GM21423 (cell line): ENCODE measurements around the gene ERV3-1.
"Not testable (repeated sequence)": the region's sequence is repeated elsewhere in the genome, so short reads cannot be mapped to it uniquely, and the experiment has no call there.

Experiments
- ATAC-seq: cut with Tn5 transposase; IDR thresholded peaks from one replicate; pipeline ENCODE4 v1.9.1; 2021; ENCODE audit warnings: mild to moderate bottlenecking, moderate library complexity; ENCODE audit not compliant: unreplicated experiment

ERV3-1 gene

DNA sequence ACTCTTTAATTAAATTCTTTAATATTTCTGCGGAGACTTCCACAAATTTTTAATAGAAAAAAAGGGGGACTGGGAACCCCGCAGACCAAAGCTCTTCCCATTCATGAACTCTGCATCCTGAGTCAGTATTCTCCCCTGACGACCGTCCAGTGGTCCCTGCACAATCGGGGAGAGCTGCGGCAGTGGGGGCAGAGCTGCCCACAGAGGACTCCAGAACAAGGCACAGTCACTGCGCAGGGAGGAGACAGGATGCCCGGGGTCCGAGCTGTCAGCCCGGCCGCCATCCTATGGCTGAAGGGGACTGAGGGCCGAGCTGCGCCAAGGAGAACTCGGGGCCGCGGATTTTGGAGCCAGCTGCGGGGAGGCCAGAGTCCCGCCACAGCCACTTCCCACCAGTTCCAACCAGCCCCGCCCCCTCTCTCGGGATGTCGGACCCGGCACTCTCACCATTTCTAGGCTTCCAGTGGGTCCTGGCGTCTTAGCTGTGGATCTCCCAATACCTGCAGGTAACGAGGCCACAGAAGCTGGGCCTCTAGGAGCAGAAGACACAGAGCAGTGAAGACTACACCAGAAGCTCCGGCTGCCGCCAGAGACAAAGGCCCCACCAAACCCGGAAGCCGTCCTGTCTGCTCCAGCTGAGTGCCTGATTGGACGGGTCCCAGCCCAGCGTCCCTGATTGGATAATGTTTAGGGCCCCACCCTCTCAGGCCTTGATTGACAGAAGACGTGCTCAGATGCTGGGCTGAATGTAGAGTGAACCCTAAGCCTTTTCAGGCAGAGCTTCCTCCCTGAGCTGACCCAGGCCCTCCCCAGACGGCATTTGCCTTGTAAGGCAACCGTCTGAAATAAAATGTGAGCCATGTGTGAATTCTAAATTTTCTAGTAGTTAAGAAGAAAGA is at the start of gene ERV3-1:
TSS of gene ERV3-1 (minus strand) at position 594 of the 899 bp plus-strand sequence. CDS start 13,661 bp downstream, outside the sequence.
- ATAC-seq, result peak; percentile 100

DNA sequence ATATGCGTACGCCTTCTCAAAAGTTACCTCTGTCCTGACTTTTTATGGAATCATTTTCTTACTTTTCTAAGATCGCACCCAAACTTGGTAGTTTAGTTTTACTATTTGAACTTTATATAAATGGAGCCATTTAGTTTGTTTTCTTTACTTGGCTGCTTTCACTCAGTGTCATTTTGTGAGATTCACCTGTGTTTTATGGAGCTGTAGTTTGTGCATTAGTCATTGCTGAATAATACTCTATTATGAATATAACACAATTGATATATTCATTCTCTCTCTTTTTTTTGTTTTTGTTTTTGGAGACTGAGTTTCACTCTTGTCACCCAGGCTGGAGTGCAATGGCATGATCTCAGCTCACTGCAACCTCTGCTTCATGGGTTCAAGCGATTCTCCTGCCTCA is 49.3 kb upstream of the ERV3-1 start:
- ATAC-seq, result not testable (repeated sequence)

DNA sequence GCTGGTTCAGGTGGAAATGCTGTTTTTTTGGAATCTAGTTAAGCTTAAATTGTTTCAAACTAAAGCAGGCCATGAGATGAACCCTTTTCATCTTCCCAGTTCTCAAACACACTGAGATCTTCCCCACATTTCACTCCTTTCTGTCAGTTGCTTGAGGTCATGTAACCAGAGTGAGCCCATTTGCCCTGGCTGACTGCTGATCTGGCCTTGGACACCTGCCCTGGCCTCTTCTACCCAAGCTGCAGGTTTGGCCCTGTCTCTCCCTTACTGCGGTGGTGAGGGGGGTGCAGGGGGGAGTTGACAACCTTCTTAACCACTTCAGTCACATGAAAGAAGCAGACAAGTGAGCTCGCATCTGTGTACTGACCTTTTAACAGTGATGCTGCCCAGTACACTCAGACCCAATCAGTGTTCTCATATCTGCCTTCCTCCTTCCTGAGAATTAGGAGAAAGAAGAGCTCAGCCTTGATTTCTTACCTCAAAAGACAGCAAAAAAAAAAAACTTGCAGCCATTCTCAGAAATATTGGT is 48.0 kb upstream of the ERV3-1 start:
- ATAC-seq, result not testable (repeated sequence)

- not testable (repeated sequence) for ATAC-seq
These were observed 45.2 kb upstream of the ERV3-1 start for GRCh38 chr7:65051654-65052053.

- ATAC-seq, result not testable (repeated sequence)
These were observed 44.7 kb upstream of the ERV3-1 start for GRCh38 chr7:65051139-65051538.

GRCh38 chr7:65046329-65046728 is 39.8 kb upstream of the ERV3-1 start:
- not testable (repeated sequence) for ATAC-seq

DNA sequence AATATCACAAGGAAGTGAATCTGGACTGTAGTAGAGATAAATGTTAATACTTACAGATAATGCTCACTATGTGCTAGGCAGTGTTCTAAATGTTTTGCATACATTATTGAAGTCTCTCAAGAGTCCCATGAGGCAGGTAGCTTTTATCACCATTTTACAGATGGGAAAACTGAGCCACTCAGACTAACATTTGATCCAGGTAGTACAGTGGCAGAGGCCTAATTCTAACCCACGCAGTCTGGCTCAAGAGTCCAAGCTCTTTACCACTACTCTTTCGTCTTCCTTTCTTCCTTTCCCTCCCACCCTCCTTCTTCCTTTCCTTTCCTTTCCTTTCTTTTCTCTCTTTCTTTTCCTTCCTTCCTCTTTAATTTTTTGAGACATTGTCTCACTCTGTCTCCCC is 39.1 kb upstream of the ERV3-1 start:
- not testable (repeated sequence) for ATAC-seq

DNA sequence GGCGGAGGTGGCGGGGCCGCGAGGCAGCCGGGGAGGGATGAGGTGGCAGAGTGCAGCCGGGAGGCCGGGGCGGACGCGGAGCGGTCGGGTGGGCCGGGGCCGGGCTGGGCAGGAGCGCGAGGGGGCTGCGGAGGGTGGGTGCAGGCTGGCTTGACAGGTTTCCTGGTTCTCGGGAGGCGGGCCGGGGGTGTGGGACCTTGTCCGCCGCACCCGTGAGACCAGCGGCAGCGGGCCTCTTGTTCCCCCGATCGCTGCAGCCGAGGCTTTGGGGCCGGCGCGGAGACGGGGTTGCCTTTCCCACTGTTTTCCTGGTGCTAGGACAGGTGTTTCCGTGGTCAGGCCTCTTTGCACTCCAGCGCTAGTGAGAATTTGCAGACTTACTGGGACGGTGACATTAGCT is 32.3 kb upstream of the ERV3-1 start:
- ATAC-seq, result peak; percentile 13

DNA sequence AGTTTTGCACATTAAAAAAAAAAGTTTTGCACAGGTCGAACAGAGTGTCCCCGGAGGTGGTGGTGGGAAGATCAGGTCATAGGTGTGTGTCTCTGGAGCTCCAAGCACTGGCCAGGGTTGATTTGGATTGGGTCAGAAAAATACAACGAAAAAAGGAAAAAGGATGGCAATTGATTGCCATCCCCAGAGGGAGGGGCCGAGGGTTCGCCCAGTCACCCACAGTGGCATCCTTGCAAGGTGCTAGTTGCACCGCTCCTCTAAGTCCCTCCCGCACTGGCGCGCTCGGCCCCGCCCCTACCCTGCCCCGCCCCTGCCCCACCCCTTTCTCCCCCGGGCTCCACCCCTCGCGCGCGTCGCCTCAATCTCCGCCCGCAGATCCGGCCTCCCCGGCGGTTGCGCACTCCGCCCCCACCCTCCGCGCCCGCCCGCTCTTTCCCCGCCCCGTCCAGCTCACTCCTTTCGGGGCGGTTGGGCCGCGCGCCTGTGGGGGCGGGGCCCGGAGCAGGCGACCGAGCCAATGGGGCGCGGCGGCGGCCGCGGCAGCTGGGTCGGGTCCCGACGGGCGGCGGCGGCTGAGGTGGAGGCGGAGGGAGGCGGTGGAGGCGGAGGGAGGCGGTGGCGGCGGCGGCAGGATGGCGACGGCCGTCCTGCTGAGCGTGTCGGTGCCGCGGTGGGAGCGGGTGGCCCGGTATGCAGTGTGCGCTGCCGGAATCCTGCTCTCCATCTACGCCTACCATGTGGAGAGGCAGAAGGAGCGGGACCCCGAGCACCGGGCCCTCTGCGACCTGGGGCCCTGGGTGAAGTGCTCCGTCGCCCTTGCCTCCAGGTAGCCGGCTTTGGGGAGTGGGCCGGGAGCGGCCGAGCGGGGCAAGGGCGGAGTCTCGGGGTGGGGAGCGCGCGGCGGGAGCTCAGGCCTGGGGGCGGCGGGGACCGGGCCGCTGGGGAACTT is 31.5 kb upstream of the ERV3-1 start:
- ATAC-seq, result peak; percentile 75

DNA sequence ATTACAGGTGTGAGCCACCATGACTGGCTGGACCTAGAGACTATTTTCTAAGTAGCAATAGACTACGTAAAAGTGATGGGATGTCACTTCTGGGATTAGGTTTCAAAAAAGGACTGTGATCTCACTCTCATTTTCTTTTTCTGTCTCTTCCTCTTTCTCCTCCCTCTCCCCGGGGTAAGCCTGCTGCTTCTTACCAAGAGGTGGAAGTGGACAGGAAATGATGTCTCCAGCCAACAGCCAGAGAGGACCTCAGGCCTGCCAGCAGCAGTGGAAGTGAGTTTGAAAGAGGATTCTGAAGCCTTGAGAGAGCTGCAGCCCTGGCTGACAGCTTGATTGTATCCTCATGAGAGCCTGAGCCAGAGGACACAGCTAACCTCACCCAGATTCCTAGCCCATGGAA is 30.0 kb upstream of the ERV3-1 start:
- ATAC-seq, result not testable (repeated sequence)

- ATAC-seq, result not testable (repeated sequence)
These were observed 29.0 kb upstream of the ERV3-1 start for GRCh38 chr7:65035469-65035868.

DNA sequence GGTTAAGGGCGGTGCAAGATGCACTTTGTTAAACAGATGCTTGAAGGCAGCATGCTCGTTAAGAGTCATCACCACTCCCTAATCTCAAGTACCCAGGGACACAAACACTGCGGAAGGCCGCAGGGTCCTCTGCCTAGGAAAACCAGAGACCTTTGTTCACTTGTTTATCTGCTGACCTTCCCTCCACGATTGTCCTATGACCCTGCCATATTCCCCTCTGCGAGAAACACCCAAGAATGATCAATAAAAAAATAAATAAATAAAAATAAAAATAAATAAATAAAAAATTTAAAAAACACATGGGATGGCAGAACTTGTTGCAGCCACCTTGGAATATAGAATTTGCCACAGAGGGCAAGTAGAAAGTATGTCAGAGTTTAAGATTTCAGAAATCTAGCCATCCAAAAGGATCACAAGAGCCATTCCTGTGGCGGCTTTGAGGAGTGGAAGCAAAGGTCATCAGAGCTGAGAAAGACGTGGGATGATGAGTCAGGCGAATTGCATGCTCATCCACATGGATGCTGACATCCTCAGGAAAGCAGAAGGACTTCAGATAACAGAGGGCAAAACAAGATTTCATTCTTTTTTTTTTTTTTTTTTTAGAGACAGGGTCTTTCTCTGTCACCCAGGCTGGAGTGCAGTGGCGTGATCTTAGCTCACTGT is 27.8 kb upstream of the ERV3-1 start:
- not testable (repeated sequence) for ATAC-seq

GRCh38 chr7:65033391-65033790 is 26.9 kb upstream of the ERV3-1 start:
- ATAC-seq, result not testable (repeated sequence)

- ATAC-seq, result not testable (repeated sequence)
These were observed 18.5 kb upstream of the ERV3-1 start for GRCh38 chr7:65025023-65025422.

DNA sequence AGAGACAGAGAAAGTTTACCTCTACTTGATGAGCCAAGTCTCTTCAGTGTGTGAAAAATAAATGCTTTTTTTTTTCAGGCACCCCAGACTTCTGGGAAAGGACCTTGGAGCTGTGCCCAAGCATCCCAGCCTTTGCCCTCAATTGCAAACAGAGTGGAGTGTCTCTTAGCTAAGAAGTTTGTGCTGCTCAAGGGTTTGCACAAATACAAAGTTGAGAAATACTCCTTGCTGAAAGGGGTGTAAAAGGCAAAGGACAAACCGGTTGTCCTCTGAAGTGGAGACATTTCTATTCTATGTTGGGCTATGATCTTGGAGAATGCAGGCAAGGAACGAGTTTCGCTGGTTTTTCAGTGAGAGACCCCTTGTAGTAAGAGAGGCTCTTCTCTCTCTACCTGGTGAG is 14.5 kb upstream of the ERV3-1 start:
- not testable (repeated sequence) for ATAC-seq

DNA sequence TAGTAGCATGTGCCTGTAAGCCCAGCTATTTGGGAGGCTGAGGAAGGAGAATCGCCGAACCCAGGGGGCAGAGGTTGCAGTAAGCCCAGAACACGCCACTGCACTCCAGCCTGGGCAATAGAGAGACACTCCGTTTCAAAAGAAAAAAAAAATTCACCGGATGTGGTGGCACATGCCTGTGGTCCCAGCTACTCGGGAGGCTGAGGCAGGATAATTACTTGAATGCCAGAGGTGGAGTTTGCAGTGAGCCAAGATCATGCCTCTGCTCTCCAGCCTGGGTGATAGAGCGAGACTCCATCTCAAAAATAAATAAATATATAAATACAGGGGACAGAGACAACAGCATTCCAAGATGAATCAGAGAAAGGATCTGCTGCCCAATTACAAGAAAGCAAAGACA is 3.4 kb upstream of the ERV3-1 start:
- ATAC-seq, result not testable (repeated sequence)

DNA sequence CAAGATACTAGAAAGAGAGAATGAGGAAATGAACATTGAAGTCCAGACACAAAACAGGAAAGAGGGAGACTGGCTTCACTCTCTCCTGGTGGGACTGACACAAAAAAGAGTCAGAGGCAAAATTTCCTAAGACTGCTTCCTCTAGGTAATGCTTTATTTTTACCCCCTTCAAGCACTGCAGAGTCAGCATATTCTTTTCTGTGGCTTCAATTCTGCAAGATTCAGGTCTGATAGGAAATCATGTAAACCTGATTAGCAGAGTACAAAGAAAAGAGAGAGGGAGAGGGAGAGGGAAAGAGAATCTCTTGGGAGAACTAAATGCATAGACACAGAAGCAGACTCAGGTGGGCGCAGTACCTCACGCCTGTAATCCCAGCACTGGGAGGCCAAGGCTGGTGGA is 2.9 kb upstream of the ERV3-1 start:
- ATAC-seq, result not testable (repeated sequence)

DNA sequence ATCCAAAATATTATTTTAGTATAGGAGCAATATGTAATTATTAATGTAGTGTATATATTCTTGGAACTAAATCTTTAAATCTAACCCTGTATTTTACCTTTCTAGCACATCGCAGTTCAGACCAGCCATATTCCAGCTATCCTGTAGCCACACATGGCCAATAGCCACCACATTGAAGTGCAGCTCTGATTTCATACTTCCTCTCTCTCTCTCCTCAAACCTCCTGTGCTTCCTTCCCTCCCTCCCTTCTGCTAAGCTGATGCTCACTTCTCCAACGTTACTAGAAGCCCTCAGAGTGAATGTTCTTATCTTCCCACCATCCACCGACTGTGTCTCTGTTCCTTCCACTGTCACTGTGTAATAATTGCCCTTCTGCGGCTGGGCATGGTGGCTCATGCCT is 549 bp upstream of the ERV3-1 start:
- not testable (repeated sequence) for ATAC-seq

DNA sequence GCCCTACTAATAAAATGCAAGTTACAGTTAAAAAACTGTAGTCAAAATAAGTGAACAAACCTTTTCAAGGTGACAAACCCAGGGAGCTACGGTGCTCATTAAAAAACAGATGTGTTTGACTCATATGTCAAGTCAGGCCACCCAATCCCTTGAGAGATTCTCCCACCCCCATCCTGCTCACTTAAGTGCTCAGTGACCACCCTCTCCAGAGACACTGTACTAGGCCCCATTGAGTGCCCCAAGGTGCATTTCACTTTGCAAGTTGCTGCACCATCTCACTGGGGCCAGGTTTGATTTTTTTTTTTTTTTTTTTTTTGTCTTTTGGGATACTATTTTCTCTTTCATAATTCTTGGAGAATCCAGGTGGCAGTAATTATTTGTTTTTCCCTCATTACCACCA is 1.9 kb downstream of the ERV3-1 start:
- ATAC-seq, result no peak

DNA sequence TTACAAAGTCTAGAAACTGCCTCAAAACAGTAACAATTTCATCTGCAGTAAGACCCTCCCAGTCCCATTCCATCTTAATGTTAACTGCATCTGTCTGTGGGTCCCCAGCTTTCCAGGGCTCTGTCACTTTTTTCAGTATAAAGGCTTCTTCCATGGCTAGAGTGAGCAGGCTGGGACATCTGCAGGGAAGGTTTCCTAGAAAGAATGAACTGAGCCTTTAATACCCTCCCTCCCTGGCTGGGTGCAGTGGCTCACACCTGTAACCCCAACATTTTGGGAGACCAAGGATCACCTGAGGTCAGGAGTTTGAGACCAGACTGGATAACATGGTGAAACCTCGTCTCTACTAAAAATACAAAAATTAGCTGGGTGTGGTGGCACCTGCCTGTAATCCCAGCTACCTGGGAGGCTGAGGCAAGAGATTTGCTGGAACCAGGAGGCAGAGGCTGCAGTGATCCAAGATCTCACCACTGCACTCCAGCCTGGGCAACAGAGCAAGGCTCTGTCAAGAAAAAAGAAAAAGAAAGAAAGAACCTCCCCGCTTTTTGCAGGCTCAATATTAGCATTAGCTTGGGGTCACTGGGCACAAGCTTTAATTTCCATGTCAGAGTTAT is 3.4 kb downstream of the ERV3-1 start:
- ATAC-seq, result no peak
